Natural killer cell (primary cell): ENCODE measurements around the gene NKX6-2. TPM values are rescaled to one million over a fixed set of nuclear protein-coding genes. Genes with fewer than 3 reads are reported as not detected.
"Not testable (repeated sequence)": the region's sequence is repeated elsewhere in the genome, so short reads cannot be mapped to it uniquely, and the experiment has no call there.

Experiments used
- ATAC-seq, 3 donors: fragments of 150-1000 bp in 2 of 3; fragments of 200-7000 bp in 1 of 3; cut with Tn5 transposase; 1 replicate in 1 of 3; 2 replicates in 2 of 3; pipeline ENCODE4 v1.10.0; 2021; ENCODE audit warnings: mild to moderate bottlenecking in 2 of 3, moderate library complexity in 2 of 3
- DNase-seq, 2 donors: peaks; one replicate each; pipeline versions ENCODE4 v3.0.0 to v3.0.0-alpha.2; 2013 to 2021; ENCODE audit warnings: mixed read lengths in 1 of 2
- H3K27ac ChIP-seq: one replicate; pipeline ENCODE4 v1.5.1; 2013; ENCODE audit warnings: mild to moderate bottlenecking, low read length
- H3K27me3 ChIP-seq: one replicate; pipeline ENCODE4 v1.6.1; 2013; ENCODE audit warnings: low read length; ENCODE audit not compliant: control insufficient read depth, insufficient read depth
- H3K36me3 ChIP-seq: one replicate; pipeline ENCODE4 v1.6.1; 2013; ENCODE audit warnings: low read length; ENCODE audit not compliant: control insufficient read depth, insufficient read depth
- H3K4me1 ChIP-seq: one replicate; pipeline ENCODE4 v1.6.1; 2013; ENCODE audit warnings: low read length; ENCODE audit not compliant: control insufficient read depth, insufficient read depth
- H3K4me3 ChIP-seq: one replicate; pipeline ENCODE4 v1.5.1; 2013; ENCODE audit warnings: low read length
- H3K9me3 ChIP-seq: one replicate; pipeline ENCODE4 v1.6.1; 2013; ENCODE audit warnings: low read length; ENCODE audit not compliant: control insufficient read depth, insufficient read depth
- H3K27ac Mint-ChIP-seq, 2 donors: one replicate each; pipeline ENCODE4 v1.8.0; 2022; ENCODE audit warnings: mild to moderate bottlenecking in 2 of 2, mixed read lengths in 2 of 2, moderate library complexity in 1 of 2
- H3K27me3 Mint-ChIP-seq, 2 donors: one replicate each; pipeline ENCODE4 v1.8.0; 2022; ENCODE audit warnings: low read depth in 2 of 2, mixed read lengths in 2 of 2
- H3K36me3 Mint-ChIP-seq: one replicate; pipeline ENCODE4 v1.8.0; 2022; ENCODE audit warnings: mixed read lengths
- H3K4me1 Mint-ChIP-seq, 2 donors: one replicate each; pipeline ENCODE4 v1.8.0; 2022; ENCODE audit warnings: mixed read lengths in 2 of 2
- H3K4me3 Mint-ChIP-seq: one replicate; pipeline ENCODE4 v1.8.0; 2022; ENCODE audit warnings: mild to moderate bottlenecking, moderate library complexity, mixed read lengths
- H3K9me3 Mint-ChIP-seq, 2 donors: one replicate each; pipeline ENCODE4 v1.8.0; 2022; ENCODE audit warnings: mixed read lengths in 2 of 2
- CTCF ChIP-seq: fragments of 200-600 bp; IDR thresholded peaks from one replicate; pipeline ENCODE4 v1.8.0; 2022; ENCODE audit warnings: antibody characterized with exemption
- WGBS: methylation state at CpG from one replicate; pipeline ENCODE4 v1.1.7; 2013; ENCODE audit warnings: missing lambda C conversion rate; ENCODE audit not compliant: insufficient coverage; 5-methylcytosine and 5-hydroxymethylcytosine counted together
- intact Hi-C: fragments of 100-400 bp; cut with micrococcal nuclease; formaldehyde crosslinking; loops from one replicate; pipeline ENCODE4 v1.14.2; 2022
- total RNA-seq, 4 donors: library from RNA; stranded (reverse); fragments of 120-200 nt in 1 of 4; gene quantifications; one replicate each; pipeline versions ENCODE4 v1.2.3 to v1.2.4, GENCODE V29; 2013 to 2022

NKX6-2 gene
- total RNA-seq, 3 donors from 2014 or later (not counting 1 experiment from before 2014, with no cell fraction given): not detected

- WGBS: 88% methylated on average over 17 of the region's 17 CpGs
- H3K4me1 Mint-ChIP-seq: no peaks in the 10 kb centered on the region
- TF ChIP-seq CTCF: no peak
- ATAC-seq (no peak), DNase-seq (no peak)
- no peak overlapping the region for H3K27ac ChIP-seq
- no peak overlapping the region for H3K4me3 ChIP-seq
- no peaks in the 10 kb centered on the region for H3K36me3 Mint-ChIP-seq
- no peaks in the 10 kb centered on the region for H3K9me3 Mint-ChIP-seq
- no peak overlapping the region for H3K27ac Mint-ChIP-seq
- peaks cover 0 to 14% of the 10 kb centered on the region in 2 donors for H3K27me3 Mint-ChIP-seq
- no peaks in the 10 kb centered on the region for H3K4me1 ChIP-seq
- intact Hi-C loops: loop anchor here (5.0 kb wide), 1 partner anchor 140 kb away; no protein-coding TSS in a partner anchor
- H3K4me3 Mint-ChIP-seq: no peak overlapping the region
- peaks cover 4% of the 10 kb centered on the region for H3K27me3 ChIP-seq
- H3K36me3 ChIP-seq: no peaks in the 10 kb centered on the region
- no peaks in the 10 kb centered on the region for H3K9me3 ChIP-seq
Measured at GRCh38 chr10:132792796-132793195, 6.8 kb upstream of the NKX6-2 start.

GRCh38 chr10:132792099-132792498 lies 6.2 kb upstream of the NKX6-2 start:
- H3K9me3 Mint-ChIP-seq, H3K4me3 ChIP-seq, DNase-seq, H3K4me3 Mint-ChIP-seq, H3K27ac ChIP-seq, H3K36me3 ChIP-seq, H3K36me3 Mint-ChIP-seq, H3K4me1 Mint-ChIP-seq, H3K27me3 ChIP-seq, ATAC-seq, H3K9me3 ChIP-seq, H3K27ac Mint-ChIP-seq, H3K4me1 ChIP-seq: not testable (repeated sequence)
- peaks cover 0 to 14% of the 10 kb centered on the region in 2 donors for H3K27me3 Mint-ChIP-seq
- intact Hi-C loops: loop anchor here (5.0 kb wide), 1 partner anchor 140 kb away; no protein-coding TSS in a partner anchor
- WGBS: 97% methylated on average over 33 of the region's 33 CpGs

DNA sequence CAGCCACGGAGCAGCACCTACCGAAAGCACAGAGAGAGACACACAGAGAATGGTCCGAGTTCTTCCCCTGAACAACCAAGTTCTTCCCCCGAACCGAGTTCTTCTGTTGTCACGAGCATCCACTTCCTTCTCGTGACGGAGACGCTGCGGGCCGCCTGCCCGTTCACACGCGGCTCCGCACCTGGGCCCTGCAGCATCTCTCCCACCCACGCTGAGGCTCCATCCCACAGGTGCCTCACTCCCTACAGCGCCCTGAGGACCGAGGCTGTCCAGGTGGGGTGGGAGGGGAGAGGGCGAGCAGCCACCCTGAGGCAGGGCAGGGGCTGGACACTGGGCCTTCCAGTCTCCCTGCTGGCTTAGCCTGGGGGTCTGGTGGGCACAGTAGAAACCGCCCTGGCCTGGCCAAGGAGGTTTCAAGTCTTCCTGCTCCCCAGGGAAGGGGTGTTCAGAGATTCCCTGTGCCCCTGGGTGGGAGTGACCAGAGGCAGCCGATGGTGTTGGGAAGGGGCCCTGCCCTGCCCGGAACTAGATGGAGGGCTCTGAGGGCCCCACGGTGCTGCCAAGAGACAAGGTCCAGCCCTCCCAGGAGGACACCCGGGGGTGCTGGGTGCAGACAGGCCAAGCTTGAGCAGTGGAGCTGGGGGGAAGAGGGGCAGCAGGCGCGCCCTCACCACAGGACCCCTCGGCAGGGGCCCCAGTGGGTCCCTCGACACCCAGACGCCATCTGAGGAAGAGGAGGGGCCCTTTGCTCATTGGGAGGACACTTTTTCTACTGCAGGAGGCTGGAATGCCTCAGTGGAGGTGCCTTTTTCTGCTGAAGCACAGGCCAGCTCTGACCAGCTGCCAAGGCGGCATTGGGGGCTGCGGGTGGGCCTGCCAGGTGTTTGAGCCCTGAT lies 5.2 kb upstream of the NKX6-2 start:
- Mint-ChIP-seq H3K27me3 (peaks cover 0 to 14% of the 10 kb centered on the region in 2 donors), H3K4me1 (no peaks in the 10 kb centered on the region), H3K27ac (no peak overlapping the region), H3K9me3 (no peaks in the 10 kb centered on the region), H3K4me3 (no peak overlapping the region), H3K36me3 (no peaks in the 10 kb centered on the region)
- TF ChIP-seq CTCF: no peak
- ATAC-seq (no peak), DNase-seq (no peak)
- intact Hi-C loops: loop anchor here (5.0 kb wide), 1 partner anchor 139 kb away; no protein-coding TSS in a partner anchor
- Histone ChIP-seq H3K27ac (no peak overlapping the region), H3K27me3 (peaks cover 4% of the 10 kb centered on the region), H3K9me3 (no peaks in the 10 kb centered on the region), H3K4me1 (no peaks in the 10 kb centered on the region), H3K36me3 (no peaks in the 10 kb centered on the region), H3K4me3 (no peak overlapping the region)
- WGBS: 51% methylated on average over 30 of the region's 31 CpGs

- no peaks in the 10 kb centered on the region for H3K36me3 ChIP-seq
- no peak for DNase-seq
- Mint-ChIP-seq H3K27ac (no peak overlapping the region), H3K36me3 (no peaks in the 10 kb centered on the region), H3K4me1 (no peaks in the 10 kb centered on the region), H3K4me3 (no peak overlapping the region), H3K9me3 (no peaks in the 10 kb centered on the region), H3K27me3 (peaks cover 0 to 14% of the 10 kb centered on the region in 2 donors)
- ATAC-seq: no peak
- H3K27me3 ChIP-seq: peaks cover 4% of the 10 kb centered on the region
- no peaks in the 10 kb centered on the region for H3K9me3 ChIP-seq
- 69% methylated on average over 7 of the region's 7 CpGs for WGBS
- no peak overlapping the region for H3K27ac ChIP-seq
- TF ChIP-seq CTCF: no peak
- H3K4me3 ChIP-seq: no peak overlapping the region
- intact Hi-C loops: loop anchor here (5.0 kb wide), 1 partner anchor 138 kb away; no protein-coding TSS in a partner anchor
- H3K4me1 ChIP-seq: no peaks in the 10 kb centered on the region
Measured at GRCh38 chr10:132790470-132790869, 4.5 kb upstream of the NKX6-2 start.
